ENCODE data around the gene ACSL6. TPM values are rescaled to one million over a fixed set of nuclear protein-coding genes. Genes with fewer than 3 reads are reported as not detected.

The ACSL6 gene
- total RNA-seq, 1 donor from 2014 or later = 0.19 TPM

DNA sequence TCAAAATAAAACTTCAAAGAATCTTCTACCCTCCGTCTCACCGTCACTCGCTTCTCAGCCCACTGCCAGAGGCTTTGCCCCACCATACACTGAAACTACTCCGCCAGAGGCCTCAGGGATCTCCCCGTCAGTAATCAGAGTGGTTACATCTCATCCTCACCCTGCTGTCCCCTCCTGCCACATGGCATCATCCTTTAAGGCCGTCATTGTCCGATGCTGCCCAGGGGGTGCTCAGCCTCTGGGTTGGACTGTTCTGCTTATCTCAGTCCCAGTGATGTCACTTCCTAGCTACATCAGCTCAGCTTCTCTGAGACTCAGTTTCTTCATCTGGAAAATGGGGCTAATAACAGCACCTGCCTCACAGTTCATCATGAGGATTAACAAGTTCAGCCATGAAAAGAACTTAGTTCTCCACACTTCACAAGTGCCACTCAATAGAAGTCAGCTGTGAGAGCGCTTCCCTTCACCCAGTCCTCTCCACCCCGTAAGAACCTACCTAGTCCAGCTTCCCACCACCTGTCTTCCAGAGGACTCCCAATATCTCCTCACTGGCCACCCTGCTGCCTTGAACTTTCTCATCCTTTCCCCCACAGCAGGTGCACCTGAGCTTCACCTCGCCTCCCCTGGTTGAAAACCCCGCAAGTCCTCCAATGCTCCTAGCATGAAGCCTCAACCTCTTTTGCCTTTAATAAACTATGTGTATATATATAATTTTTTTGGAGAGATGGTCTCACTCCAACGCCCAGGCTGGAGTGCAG lies 46.2 kb upstream of the ACSL6 start:
- Mint-ChIP-seq H3K9me3 (ENCODE audit: low read depth) (no peaks in the 10 kb centered on the region), H3K4me1 (ENCODE audit: low read depth) (no peaks in the 10 kb centered on the region), H3K27me3 (no peaks in the 10 kb centered on the region), H3K4me3 (ENCODE audit: low read depth) (no peak overlapping the region), H3K36me3 (ENCODE audit: insufficient read depth) (no peaks in the 10 kb centered on the region), H3K27ac (no peak overlapping the region)
- DNase-seq (ENCODE audit: low spot score, unreplicated experiment) = peak; percentile 4
- TF ChIP-seq, protein P1, sequence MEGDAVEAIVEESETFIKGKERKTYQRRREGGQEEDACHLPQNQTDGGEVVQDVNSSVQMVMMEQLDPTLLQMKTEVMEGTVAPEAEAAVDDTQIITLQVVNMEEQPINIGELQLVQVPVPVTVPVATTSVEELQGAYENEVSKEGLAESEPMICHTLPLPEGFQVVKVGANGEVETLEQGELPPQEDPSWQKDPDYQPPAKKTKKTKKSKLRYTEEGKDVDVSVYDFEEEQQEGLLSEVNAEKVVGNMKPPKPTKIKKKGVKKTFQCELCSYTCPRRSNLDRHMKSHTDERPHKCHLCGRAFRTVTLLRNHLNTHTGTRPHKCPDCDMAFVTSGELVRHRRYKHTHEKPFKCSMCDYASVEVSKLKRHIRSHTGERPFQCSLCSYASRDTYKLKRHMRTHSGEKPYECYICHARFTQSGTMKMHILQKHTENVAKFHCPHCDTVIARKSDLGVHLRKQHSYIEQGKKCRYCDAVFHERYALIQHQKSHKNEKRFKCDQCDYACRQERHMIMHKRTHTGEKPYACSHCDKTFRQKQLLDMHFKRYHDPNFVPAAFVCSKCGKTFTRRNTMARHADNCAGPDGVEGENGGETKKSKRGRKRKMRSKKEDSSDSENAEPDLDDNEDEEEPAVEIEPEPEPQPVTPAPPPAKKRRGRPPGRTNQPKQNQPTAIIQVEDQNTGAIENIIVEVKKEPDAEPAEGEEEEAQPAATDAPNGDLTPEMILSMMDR (IDR thresholded peaks at IDR 0.05; ENCODE audit: unreplicated experiment) = no peak

DNA sequence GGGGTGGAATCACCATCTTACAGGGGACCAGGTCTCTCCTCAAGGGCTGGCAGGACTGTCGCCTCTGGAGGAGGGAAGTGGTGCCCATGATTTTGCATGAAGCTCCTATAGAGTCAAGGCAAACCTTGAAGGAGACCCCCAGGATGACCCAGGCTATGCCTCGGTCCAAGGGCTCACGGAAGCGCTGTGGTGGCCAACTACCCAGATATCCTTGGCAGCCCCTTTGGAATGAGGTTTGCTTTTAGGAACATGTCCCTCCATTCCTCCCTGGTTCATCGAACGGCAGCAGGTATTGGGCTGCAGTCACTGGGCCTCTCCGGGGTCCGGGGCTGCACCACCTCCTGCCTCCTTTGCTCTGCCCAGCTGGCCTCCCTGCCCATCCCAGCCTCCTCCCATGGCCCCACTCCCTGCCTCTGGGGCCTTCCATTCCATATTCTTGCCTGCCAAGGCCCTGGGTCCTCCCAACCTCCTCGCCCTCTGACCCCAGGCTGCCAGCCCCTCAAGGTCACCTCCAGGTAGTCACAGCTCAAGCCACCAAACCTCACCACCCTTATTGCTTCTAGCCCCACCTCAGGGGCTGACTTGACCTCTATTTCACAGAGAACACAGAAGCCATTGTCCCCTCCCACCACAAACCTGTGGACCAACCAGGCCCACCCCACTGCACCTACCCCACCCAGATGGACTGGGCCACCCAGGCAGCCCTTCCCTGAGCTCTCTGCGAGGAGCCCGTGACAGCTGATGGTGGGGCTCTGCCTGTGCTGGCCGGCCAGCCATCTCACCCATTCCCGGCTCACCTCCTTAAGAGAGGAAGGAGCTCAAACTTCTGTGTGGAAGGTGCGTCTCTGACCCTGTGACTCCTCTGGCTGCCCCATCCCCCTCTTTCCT lies 45.4 kb upstream of the ACSL6 start:
- Mint-ChIP-seq H3K4me3 (ENCODE audit: low read depth) (no peak overlapping the region), H3K4me1 (ENCODE audit: low read depth) (no peaks in the 10 kb centered on the region), H3K27ac (no peak overlapping the region), H3K36me3 (ENCODE audit: insufficient read depth) (no peaks in the 10 kb centered on the region), H3K27me3 (peaks cover 4% of the 10 kb centered on the region), H3K9me3 (ENCODE audit: low read depth) (no peaks in the 10 kb centered on the region)
- peak; percentile 8 for DNase-seq (ENCODE audit: low spot score, unreplicated experiment)
- TF ChIP-seq, protein P1 (IDR thresholded peaks at IDR 0.05; ENCODE audit: unreplicated experiment) = no peak

DNA sequence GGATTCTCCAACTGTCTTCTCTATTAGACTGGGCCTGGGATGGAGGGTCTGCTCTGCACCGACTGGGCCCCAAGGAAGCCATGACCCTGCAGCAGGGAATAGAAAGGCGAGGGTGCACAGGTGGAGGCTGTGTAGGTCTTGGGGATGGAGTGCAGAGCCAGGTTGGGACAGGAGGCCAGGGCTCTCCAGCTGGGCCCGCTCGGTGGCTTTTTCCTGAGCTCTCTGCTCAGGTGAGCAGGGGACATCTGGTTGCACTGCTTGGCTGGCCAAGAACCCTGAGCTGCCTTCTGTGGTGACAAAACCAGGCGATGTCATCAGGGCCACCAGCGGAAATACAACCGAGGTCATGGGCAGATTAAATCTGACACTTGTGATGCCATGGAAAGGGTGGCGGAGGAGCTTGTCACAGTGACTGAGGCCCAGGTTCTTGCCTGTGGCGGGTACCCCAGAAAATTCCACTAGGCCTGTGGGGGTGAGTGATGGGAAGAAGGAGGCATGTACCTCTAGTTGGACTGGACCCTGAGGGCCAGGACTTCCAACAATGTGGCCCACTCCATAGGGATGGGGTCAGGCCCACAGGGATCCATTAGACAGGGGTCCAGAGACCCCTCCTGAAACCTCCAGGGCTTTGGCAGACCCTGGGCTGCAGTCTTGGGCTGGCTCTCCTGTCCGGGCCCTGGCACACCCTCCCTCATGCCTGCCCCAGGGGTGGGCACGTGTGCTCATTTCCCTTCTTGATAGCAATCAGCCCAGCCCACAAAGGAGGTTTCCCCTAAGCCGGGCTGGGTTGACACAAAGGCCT lies 44.6 kb upstream of the ACSL6 start:
- H3K27ac Mint-ChIP-seq = no peak overlapping the region
- H3K27me3 Mint-ChIP-seq = peaks cover 4% of the 10 kb centered on the region
- peak; percentile 8 for DNase-seq (ENCODE audit: low spot score, unreplicated experiment)
- no peak overlapping the region for H3K4me3 Mint-ChIP-seq (ENCODE audit: low read depth)
- no peaks in the 10 kb centered on the region for H3K4me1 Mint-ChIP-seq (ENCODE audit: low read depth)
- no peaks in the 10 kb centered on the region for H3K9me3 Mint-ChIP-seq (ENCODE audit: low read depth)
- H3K36me3 Mint-ChIP-seq (ENCODE audit: insufficient read depth) = no peaks in the 10 kb centered on the region
- TF ChIP-seq, protein P1 (IDR thresholded peaks at IDR 0.05; ENCODE audit: unreplicated experiment) = no peak

DNA sequence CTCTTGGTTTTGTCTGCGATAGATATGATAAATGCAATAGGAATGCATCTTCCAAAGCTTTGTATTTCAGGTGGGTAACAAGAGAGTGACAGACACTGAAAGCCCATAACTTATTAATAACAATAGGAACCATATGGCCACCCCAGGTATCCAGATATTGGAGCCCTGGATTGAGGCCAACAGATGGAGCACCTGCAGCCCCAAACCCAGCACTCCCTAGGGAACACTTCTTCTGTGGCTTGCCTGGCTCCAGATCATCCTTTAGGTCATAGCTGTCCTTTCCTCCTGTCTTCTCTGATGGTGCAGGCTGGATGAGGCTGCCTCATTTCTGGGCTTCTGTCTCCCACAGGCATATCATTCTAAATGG lies 44.0 kb upstream of the ACSL6 start:
- DNase-seq (ENCODE audit: low spot score, unreplicated experiment) = no peak
- TF ChIP-seq, protein P1 (IDR thresholded peaks at IDR 0.05; ENCODE audit: unreplicated experiment) = no peak

More for the DNA sequence above, 44.0 kb upstream of the ACSL6 start:
- Mint-ChIP-seq H3K36me3 (ENCODE audit: insufficient read depth) (no peaks in the 10 kb centered on the region), H3K9me3 (ENCODE audit: low read depth) (no peaks in the 10 kb centered on the region), H3K4me1 (ENCODE audit: low read depth) (no peaks in the 10 kb centered on the region), H3K27me3 (peaks cover 4% of the 10 kb centered on the region), H3K27ac (no peak overlapping the region), H3K4me3 (ENCODE audit: low read depth) (no peak overlapping the region)

Data from progenitor cell of endocrine pancreas (in vitro differentiated cells).